ENCODE results near the gene C5orf15. TPM values are rescaled to one million over a fixed set of nuclear protein-coding genes. Genes with fewer than 3 reads are reported as not detected.

Gene C5orf15
- total RNA-seq, 1 donor from 2014 or later: 33.4 TPM

DNA sequence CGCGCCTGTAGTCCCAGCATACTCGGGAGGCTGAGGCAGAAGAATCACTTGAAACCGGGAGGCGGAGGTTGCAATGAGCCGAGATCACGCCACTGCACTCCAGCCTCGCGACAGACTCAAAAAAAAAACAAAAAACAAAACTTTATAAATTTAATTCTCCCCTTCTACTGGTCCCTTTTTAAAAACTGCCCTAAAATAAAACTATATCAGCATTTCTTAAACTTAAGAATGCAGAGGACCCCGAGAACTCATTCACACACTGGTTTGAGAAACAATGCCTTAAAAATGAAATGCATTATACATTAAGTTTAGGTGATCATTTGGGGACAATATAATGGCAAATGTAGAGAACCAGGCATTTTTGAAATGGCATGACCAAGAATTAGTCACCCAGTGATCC lies 2.3 kb downstream of the C5orf15 start:
- intact Hi-C loops (cut with DNase I): no loop called here
- H3K4me3 ChIP-seq: no peak overlapping the region
- ATAC-seq: no peak
- H3K27me3 ChIP-seq: no peaks in the 10 kb centered on the region
- no peaks in the 10 kb centered on the region for H3K36me3 ChIP-seq
- no peak overlapping the region for H3K27ac ChIP-seq
- no peaks in the 10 kb centered on the region for H3K9me3 ChIP-seq
- TF ChIP-seq, protein P1, sequence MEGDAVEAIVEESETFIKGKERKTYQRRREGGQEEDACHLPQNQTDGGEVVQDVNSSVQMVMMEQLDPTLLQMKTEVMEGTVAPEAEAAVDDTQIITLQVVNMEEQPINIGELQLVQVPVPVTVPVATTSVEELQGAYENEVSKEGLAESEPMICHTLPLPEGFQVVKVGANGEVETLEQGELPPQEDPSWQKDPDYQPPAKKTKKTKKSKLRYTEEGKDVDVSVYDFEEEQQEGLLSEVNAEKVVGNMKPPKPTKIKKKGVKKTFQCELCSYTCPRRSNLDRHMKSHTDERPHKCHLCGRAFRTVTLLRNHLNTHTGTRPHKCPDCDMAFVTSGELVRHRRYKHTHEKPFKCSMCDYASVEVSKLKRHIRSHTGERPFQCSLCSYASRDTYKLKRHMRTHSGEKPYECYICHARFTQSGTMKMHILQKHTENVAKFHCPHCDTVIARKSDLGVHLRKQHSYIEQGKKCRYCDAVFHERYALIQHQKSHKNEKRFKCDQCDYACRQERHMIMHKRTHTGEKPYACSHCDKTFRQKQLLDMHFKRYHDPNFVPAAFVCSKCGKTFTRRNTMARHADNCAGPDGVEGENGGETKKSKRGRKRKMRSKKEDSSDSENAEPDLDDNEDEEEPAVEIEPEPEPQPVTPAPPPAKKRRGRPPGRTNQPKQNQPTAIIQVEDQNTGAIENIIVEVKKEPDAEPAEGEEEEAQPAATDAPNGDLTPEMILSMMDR (IDR thresholded peaks at IDR 0.05): no peak
- no peak for DNase-seq
- peaks cover 10% of the 10 kb centered on the region for H3K4me1 ChIP-seq

DNA sequence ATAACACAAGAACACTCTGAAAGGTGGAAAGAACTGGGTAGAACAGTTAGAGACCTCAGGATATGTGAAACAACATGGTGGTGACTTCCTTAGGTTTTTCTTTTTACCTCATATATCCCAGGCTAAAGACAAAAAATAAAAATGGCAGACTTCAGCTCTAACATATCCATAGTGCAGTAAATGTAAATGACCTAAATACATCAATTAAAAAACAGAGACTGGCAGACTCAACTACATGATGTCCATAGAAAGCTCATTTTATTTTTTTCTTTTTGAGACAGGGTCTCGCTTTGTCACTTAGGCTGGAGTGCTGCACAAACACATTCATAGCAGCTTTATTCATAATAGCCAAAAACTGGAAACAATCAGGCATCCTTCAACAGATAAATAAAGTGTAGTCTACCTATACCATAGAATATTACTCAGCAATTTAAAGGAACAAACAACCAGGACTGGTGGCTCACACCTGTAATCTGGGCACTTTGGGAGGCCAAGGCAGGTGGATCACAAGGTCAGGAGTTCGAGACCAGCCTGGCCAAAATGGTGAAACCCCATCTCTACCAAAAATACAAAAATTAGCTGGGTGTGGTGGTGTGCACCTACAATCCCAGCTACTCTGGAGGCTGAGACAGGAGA lies 4.8 kb downstream of the C5orf15 start:
- TF ChIP-seq, protein P1 (IDR thresholded peaks at IDR 0.05): no peak
- H3K9me3 ChIP-seq: no peaks in the 10 kb centered on the region
- ATAC-seq (no peak), DNase-seq (no peak)
- H3K4me1 ChIP-seq: peaks cover 6% of the 10 kb centered on the region
- no peak overlapping the region for H3K4me3 ChIP-seq
- H3K27me3 ChIP-seq: no peaks in the 10 kb centered on the region
- H3K27ac ChIP-seq: no peak overlapping the region
- intact Hi-C loops (cut with DNase I): no loop called here
- peaks cover 12% of the 10 kb centered on the region for H3K36me3 ChIP-seq

DNA sequence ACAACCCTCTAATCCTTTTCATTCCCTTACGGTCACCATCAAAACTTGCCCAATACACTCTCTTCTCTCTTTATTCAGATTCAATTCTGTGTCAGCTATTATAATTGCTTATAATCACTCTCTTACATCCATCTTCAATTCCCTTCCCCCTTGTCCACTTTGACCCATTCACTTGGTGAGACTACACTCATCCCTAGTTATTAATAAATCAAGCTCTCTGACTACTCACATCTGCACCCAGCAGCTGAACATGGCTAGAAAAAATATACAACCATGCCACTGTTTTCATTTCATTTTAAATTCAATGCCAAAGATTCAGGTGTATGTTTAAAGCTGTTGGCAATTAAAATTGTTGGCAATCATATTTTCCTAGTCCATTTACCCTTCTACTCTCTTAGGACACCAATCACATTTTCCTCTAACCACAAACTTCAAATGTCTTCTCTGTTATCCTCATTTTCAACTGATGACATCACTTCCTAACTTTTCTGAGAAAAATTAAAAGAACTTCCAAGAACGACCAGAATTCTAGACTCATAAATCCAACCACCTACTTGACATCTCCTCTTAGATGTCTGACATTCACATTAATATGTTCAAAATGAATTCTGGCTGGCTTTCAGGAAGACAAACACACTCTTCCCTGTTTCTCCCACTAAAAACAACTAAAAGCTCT lies 5.5 kb downstream of the C5orf15 start:
- H3K27me3 ChIP-seq: no peaks in the 10 kb centered on the region
- H3K9me3 ChIP-seq: no peaks in the 10 kb centered on the region
- ATAC-seq (no peak), DNase-seq (no peak)
- peaks cover 6% of the 10 kb centered on the region for H3K4me1 ChIP-seq
- H3K4me3 ChIP-seq: no peak overlapping the region
- peaks cover 18% of the 10 kb centered on the region for H3K36me3 ChIP-seq
- TF ChIP-seq, protein P1 (IDR thresholded peaks at IDR 0.05): no peak
- intact Hi-C loops (cut with DNase I): no loop called here
- no peak overlapping the region for H3K27ac ChIP-seq

DNA sequence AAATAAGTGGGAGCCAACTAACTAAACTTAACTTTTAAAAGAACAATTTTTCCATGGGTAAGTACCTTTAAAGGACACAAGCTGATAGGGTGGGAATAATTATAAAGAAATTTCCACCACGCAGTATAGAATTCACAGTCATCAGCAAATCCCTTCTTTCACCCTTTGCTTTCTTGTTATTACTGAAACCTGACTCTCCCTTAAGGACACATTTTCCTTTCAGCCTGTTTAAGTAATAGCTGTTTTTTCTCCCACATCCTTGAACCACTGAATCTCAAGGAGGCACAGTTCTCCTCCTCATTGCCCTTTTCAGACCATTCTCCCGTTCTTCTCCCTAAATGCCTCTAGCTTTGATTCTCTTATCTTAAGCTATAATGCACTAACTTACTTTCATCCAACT lies 6.3 kb downstream of the C5orf15 start:
- TF ChIP-seq, protein P1 (IDR thresholded peaks at IDR 0.05): no peak
- no peaks in the 10 kb centered on the region for H3K27me3 ChIP-seq
- H3K36me3 ChIP-seq: peaks cover 25% of the 10 kb centered on the region
- DNase-seq (no peak), ATAC-seq (no peak)
- peaks cover 3% of the 10 kb centered on the region for H3K4me1 ChIP-seq
- intact Hi-C loops (cut with DNase I): no loop called here
- no peak overlapping the region for H3K4me3 ChIP-seq
- no peaks in the 10 kb centered on the region for H3K9me3 ChIP-seq
- H3K27ac ChIP-seq: no peak overlapping the region

DNA sequence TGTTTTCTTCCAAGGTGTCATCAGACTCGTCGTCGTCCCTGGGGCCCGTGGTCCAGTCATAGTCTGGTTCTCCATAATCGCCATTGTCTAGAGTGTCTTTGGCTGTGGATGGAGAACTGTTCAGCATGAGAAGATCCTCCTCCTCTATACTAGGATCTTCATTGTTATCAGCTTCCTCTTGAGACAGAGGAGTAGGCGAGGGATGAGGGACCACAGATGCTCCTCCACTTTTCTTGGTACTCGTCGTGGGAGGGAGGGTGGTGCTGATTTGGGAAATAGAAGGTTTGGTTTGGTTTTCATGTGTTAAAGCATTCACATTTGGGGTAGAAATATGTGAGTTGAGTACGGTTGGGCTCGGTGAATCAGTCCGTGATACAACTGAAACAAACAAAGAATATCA lies 8.8 kb downstream of the C5orf15 start:
- Histone ChIP-seq H3K9me3 (no peaks in the 10 kb centered on the region), H3K27me3 (no peaks in the 10 kb centered on the region), H3K4me3 (no peak overlapping the region), H3K36me3 (peaks cover 44% of the 10 kb centered on the region), H3K27ac (no peak overlapping the region), H3K4me1 (no peaks in the 10 kb centered on the region)
- TF ChIP-seq, protein P1 (IDR thresholded peaks at IDR 0.05): no peak
- intact Hi-C loops (cut with DNase I): no loop called here
- ATAC-seq: no peak
- DNase-seq: no peak
